Suppressor macrophage treated with lipopolysaccharide for 4 hours (primary cell): Measurements from ENCODE around the gene PROC.
A peak's percentile ranks its signal among the peaks of the same experiment; 100 is the strongest.

ENCODE experiments used
- DNase-seq: peaks from one replicate; pipeline ENCODE4 v3.0.0-alpha.2; 2020

PROC gene

DNA sequence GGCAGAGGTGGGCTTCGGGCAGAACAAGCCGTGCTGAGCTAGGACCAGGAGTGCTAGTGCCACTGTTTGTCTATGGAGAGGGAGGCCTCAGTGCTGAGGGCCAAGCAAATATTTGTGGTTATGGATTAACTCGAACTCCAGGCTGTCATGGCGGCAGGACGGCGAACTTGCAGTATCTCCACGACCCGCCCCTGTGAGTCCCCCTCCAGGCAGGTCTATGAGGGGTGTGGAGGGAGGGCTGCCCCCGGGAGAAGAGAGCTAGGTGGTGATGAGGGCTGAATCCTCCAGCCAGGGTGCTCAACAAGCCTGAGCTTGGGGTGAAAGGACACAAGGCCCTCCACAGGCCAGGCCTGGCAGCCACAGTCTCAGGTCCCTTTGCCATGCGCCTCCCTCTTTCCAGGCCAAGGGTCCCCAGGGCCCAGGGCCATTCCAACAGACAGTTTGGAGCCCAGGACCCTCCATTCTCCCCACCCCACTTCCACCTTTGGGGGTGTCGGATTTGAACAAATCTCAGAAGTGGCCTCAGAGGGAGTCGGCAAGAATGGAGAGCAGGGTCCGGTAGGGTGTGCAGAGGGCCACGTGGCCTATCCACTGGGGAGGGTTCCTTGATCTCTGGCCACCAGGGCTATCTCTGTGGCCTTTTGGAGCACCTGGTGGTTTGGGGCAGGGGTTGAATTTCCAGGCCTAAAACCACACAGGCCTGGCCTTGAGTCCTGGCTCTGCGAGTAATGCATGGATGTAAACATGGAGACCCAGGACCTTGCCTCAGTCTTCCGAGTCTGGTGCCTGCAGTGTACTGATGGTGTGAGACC lies at the start of gene PROC:
Gene PROC, plus strand, starts transcription at position 128 of the 812 bp plus-strand sequence. CDS start 1,516 bp downstream, outside the sequence.
- no peak for DNase-seq

DNA sequence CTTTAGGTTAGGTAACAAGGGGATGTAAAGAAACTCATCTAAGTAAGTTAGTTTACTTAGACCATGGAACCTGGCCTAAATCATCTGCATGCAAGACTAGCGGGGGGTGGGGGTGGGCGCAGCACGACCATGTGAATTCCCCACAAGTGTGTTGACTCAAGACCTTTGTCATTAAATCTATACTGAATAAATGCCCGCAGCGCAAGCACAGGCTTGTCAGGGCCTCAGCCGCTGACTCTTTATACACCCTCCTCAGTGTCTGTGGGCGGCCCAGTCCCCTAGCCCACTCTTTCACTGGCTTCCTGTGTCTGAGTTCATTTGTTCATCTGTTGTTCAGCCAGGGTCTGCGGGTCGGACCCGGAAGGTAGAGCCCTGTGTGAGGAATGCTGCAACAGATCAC lies 48.2 kb upstream of the PROC start:
- no peak for DNase-seq

DNA sequence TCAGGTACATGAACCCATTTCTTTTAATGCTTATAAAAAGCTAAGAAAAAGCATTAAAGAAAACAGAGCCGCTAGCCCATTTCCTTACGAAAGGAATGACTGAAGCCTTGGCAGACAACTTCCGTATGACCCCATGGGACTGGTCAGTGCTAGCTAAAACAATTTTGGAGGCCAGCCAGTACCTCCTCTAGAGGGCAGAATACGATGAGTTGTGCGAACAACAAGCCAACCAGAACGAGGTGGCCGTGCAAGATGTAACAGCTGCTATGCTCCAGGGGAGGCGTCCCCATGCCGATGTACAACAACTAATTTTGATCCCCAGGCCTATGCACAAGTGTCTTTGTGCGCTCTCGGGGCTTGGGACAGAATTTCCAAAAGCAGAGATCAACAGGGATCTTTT lies 47.2 kb upstream of the PROC start:
- DNase-seq, result no peak

DNA sequence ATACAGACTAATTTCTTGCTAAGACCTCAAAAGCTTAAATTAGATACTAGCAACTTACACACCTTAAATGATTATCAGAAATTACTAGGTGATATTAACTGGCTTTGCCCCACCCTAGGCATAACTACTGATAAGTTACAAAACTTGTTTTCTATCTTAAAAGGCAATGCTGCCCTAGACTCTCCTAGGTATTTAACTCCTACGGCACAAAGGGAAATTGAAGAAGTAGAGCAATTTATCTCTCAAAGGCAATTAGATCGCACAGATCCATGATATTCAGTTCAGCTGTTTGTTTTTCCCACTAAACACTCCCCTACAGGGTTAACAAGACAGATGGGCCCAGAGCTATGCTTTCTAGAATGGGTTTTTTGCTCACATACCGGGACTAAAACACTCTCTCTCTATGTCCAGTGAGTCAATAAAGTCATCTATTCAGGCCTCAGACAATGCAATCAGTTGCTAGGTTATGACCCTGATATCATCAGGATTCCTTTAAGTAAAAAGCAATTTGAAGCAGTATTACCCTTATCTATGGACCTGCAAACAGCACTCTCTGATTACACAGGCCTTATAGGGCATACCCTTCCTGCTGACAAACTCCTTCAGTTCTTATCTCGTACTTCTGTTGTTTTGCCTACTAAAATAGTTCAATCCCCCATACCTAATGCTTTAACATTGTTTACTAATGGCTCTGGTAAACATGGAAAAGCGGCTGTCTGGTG lies 44.7 kb upstream of the PROC start:
- no peak for DNase-seq

DNA sequence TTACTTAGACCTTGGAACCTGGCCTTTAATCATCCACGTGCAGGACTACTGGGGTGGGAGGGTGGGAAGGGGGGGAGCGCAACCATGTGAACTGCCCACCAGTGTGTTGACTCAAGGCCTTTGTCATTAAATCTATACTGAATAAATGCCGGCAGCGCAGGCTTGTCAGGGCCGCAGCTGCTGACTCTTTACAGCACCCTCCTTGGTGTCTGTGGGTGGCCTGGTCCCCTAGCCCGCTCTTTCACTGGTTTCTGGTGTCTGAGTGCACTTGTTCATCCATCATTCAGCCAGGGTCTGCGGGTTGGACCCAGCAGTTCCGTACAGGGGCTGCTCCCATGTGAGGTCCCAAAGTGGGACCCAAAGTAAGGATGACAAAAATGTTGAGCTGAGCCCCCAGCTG lies 42.0 kb upstream of the PROC start:
- DNase-seq, result no peak

DNA sequence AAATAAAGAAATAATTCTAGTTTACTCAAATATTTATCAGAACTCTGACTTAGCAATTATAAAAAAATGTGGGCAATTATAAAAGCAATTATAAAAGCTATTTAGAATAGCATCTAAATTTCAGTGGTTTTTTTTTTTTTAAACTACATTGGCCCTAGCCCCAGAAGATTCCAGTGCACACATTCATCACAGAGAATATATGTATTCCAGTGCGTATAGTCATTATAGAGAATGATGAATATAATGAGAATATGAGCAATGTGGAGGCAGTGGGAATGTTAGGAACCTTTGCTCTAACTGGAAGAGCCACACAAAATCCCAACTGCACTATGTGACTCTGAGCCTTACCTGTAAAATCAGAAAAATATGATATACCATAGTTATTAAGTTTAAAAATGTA lies 41.0 kb upstream of the PROC start:
- no peak for DNase-seq

DNA sequence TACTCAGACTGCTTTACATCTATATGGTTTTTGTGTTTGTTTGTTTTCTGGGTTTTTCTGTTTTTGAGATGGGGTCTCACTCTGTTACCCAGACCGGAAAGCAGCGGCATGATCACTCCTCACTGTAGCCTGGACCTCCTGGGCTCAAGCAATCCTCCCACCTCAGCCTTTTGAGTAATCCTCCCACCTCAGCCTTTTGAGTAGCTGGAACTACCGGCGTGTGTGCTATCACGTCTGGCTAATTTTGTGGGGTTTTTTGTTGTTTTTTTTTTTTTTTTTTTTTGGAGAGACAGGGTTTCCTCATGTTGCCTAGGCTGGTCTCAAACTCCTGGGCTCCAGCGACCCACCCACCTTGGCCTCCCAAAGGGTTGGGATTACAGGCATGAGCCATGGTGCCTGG lies 39.5 kb upstream of the PROC start:
- no peak for DNase-seq

DNA sequence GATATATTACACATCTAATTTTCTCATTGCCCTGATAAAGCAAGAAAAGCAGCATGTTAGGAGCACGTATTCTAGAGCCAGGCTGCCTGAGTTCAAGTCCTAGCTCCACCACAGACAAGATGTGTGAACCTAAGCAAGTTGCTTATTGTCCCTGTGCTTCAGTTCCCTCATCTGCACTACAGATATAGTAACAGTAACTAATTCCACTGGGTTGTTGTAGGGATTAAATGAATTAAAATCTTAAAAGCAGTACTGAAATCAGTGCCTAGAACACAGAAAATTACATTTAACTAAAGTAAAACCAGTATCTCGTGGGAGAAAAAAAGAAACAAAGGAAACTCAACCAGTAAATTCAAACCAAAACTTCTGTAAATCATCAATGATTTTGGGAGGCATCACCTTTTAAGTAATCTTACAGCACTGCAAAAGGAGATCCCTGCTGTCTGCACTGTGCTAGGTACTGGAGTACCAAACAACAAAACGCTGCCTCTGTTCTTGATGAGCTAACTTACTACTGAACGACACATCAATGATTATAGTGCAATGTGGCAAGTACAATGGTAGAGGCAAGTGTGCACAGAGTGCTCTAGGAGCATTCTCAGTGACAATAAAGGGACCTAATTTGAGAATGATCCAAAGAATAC lies 38.4 kb upstream of the PROC start:
- no peak for DNase-seq

DNA sequence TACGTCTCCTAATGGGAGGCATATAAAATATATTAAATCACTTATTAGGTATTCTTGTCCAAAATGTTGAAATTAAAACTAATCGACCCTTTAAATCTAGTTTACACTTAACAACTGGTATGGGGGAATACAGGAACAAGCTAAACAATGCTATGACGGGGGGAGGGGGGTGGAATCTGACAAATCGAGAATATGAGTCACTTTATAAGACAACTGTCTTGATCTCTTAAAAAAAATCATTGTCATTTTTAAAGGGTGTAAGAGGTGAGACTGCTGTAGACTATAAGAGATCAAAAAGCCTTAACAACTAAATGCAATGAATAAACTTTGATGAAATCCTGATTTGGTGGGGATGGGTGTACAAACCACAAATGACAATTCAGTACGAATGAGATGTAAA lies 36.5 kb upstream of the PROC start:
- no peak for DNase-seq

DNA sequence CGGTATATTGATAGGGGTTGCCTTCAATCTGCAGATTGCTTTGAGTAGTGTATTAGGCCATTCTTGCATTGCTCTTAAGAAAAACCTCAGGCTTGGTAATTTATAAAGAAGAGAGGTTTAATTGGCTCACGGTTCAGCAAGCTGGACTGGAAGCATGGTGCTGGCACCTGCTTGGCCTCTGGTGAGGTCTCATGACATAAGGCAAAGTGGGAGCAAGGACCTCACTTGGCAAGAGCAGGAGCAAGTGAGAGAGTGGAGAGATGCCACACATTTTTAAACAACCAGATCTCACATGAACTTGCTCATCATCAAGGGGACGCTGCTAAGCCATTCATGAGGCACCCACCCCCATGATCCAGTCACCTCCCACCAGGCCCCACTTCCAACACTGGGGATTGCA lies 35.4 kb upstream of the PROC start:
- DNase-seq, result no peak

DNA sequence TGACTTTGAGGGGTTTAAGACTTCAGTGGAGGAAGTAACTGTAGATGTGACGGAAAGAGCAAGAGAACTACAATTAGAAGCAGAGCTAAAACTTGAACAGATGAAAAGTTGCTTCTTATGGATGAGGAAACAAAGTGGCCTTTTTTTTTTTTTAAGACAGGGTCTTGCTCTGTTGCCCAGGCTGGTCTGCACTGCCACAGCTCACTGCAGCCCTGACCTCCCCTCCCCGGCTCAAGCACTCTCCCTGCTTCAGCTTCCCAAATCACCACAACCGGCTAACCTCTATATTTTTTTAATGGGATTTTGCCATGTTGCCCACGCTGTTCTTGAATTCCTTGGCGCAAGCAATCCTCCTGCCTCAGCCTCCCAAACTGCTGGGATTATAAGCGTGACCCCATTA lies 33.7 kb upstream of the PROC start:
- DNase-seq, result no peak

DNA sequence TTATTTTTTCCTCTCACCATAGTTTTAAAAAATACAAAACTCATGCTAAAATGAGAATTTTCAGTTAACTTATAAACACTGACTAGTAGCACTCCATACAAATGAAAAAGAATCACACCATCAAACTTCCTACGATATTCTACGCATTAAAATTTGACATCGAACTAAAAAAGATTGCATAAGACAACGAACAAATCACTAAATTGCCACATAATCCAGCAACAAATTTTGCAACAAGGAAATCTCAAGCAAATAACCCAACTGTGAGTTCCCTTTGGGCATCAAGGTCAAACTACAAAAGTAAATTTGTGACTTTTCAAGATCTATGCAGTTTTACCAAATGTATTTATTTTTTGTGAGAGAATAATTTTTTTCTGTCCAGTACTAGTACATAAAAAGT lies 32.0 kb upstream of the PROC start:
- DNase-seq, result peak; percentile 69

DNA sequence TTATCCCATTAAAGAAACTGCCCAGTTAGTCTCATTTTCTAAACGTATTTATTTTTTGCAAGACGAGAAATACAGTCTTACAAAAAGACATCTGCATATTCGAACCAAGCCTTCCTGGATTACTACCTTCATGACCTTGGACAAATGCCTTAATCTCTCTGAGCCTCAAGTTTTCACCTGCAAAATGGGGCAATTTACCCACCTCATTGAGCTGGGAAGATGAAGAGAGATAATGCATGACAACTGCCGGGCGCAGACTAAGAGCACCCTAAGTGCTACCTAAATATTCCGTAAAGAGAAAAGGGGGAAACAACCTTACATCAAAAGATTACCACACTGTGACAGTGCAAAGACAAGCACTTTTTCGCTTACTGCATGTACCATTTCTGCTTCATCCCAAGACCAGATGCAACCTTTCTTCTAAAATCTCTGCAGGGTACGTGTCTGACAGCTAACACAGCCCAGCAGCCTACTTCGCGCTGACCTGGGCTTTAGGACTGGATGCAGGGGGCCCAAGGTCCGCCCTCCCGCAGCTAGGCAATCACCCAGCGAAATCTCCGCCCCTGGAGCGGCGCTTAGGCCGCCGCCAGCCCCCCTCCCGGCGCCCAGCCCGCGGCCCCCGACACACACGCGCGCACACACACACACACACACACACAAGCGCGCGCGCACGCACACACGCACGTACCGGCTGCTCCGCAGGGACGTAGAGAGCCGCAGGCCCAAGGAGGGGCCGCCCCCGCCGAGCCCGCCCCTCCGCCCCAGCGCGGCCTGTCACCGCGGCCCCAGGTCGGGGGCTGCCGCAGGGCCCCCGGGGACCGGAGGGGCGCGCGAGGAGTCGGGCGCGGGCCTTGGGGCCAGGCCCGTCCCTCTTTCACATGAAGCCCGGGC lies 31.2 kb upstream of the PROC start:
- DNase-seq, result peak; percentile 78

DNA sequence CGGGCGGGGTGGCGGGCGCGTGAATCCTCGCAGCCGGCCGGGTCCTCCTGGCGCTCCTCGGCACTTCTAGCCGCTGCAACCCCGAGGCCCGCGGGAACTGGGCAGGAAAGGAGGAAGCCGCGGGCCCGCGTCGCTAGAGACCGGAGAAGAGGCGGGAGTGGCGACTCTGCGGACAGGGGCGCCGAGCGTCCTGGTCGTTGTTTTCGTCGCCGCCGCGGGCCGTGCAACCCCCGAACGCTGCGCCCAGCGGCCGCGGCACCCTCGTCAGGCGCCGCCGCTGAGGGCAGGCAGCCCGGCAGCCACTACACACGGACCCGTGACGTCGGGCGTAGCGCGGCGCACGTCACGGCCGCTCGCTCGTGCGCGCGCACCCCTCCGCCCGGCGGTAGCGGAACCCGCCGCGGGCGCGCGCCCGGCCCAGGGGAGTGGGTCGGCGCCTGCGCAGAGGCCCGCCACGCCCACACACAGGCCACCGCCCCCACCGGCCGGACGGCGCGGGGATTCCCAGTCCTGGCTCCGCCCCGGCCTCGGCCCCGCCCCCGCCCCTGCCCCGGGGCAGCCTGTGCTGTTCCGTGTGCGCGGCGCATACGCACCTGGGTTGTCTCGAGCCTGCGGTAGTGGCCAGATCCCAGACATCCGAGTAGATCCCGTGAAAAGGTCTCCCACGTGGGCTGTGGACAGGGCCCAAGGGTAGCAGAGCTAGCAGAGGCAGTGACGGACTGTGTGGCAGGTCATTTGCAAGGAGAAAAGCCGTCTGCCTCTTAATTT lies 30.4 kb upstream of the PROC start, which contains the start of gene MAP3K2:
Gene MAP3K2, minus strand, starts transcription at position 321 of the 768 bp plus-strand sequence. CDS start 44,846 bp downstream, outside the sequence.
- peak; percentile 98 for DNase-seq

DNA sequence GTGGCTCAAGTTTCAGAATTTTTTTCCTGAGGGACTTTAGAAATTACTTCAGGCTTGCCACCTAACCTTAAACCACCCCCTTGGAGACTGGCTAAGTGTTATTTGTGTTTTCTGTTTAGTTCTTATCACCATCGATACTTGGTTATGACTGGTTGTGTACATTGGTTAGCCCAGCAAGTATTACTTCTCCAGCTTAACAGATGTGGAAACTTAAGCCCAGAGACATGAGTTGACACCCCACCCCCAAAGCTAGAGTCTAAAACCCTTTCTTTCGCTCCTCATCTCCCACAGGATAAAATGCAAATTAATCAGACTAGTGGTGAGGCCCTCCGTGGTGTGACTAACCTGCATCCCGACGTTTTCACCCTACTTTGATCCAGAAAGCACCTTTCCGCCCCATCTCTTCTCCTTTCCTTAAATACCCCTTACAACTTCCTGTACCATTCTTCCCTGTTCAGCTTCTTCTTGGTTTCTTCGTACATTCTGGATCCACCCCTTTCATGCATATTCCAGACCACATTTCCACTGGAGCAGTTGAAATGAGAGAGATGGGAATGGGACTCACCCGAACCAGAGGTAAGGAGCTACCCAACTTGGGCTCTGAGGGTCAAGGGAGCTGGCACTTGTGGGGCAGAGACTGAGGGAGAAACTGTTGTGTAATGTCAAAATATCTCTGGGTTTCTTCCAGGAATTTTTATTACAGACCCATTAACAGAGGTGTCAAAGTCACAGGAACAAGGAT lies 29.6 kb upstream of the PROC start:
- peak; percentile 22 for DNase-seq

DNA sequence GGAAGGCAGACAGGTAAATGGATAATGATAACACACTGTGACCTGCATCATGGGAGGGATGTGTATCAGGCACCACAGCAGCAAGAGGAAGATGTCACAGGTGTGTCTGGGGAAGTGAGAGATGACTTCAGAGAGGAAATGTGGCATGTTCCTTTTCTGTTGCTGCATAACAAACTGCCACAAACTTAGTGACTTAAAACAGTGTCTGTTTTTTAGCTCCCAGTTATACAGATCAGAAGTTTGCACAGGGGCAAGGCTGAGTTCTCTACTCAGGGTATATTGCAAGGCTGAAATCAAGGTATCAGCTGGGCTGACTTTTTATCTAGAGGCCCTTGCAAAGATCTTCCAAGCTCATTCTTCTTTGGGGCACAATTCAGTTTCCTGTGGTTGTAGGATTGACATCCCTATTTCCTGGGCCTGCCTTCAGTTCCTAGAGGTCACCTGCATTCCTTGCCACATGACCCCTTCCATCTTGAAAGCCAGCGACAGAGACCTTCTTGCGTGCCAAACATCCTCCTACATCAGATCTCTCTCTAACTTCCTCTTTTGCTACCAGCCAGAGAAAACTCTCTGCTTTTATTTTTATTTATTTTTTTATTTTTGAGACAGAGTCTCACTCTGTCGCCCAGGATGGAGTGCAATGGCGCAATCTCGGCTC lies 28.3 kb upstream of the PROC start:
- DNase-seq, result peak; percentile 38

DNA sequence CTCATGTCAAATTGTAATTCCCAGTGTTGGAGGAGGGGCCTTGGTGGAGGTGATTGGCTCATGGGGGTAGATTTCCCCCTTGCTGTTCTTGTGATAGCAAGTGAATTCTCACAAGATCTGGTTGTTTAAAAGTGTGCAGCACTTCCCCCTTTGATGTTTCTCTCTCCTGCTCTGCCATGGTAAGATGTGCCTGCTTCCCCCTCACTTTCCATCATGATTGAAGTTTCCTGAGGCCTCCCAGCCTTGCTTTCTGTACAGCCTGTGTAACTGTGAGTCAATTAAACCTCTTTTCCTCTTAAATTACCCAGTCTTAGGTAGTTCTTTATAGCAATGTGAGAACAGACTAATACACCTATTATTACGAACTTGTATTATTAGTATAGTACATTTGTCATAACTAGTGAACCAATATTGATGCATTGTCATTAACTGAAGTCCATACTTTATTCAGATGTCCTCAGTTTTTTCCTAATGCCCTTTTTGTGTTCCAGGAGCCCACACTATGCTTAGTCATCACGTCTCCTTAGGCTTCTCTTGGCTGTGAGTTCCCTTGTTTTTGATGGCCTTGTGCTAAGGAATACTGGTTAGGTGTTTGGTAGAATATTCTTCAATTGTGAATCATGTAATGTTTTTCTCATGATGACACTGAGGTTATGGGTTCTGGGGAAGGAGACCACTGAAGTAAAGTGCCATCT lies 25.9 kb upstream of the PROC start:
- DNase-seq, result no peak

DNA sequence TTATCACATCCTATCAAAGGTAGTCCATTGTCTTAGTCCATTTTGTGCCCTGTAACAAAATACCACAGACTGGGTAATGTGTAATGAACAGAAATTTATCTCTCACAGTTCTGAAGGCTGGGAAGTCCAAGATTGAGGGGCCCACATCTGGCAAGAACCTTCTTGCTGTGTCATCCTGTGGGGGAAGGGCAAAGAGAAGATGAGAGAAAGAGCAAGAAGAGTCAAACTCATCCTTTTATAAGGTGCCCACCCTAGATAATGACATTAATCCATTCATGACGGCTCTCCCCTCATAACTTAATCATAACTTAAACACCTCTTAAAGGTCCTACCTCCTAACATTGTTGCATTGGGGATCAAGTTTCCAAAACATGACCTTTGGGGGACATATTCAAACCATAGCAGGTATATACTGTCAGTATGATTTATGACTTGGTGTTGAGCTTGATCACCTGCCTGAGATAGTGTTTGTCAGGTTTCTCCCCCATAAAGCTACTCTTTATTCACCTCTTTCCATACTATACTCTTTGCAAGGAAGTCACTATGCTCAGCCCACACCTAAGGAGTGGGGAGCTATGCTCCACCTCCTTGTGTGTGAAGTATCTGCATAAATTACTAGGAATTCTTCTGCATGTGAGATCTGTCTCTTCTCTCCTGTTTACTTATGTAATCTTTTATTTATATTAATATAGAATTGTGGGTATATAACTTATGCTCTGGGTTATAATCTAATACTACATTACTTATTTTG lies 25.2 kb upstream of the PROC start:
- no peak for DNase-seq

DNA sequence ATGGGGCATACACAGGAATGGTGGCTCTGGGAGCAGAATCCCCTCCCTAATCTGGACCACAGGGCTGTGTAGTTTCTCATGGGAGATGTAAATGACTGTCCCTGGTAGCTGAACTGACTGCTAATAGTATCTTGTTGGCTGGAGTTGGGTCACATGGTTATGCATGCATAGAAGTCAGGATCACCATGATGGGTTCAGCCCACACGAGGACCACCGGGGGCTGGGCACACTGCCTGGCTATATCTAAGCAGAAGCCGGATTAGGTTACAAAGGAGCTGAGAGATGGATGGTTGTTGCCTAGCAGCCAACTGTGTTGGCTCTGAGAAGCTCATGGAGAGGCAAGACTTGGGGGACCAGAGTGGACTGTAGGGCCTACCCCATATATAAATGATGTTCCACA lies 23.7 kb upstream of the PROC start:
- DNase-seq, result no peak
